ENCODE measurements around the gene C4orf46.

Gene C4orf46

DNA sequence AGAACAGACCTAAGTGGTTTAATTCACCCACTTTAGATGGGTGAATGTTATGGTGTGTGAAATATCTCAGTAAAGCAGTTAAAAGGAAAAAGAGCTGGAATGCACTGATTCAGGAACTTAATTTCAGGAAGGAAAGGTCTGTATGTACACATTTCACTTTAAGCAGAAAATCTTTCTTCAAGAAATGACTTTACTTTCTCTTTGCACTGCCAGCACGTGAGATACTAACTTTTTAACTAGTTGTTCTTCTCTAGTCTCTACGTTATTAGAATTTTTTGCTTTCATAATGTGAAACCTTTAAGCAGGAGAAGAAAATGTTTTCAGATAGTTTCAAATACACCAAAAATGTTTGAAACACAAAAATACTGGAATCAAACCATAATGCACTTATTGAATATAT, 18.8 kb downstream of the C4orf46 start:
- no peak for DNase-seq (ENCODE audit: low read depth)

DNA sequence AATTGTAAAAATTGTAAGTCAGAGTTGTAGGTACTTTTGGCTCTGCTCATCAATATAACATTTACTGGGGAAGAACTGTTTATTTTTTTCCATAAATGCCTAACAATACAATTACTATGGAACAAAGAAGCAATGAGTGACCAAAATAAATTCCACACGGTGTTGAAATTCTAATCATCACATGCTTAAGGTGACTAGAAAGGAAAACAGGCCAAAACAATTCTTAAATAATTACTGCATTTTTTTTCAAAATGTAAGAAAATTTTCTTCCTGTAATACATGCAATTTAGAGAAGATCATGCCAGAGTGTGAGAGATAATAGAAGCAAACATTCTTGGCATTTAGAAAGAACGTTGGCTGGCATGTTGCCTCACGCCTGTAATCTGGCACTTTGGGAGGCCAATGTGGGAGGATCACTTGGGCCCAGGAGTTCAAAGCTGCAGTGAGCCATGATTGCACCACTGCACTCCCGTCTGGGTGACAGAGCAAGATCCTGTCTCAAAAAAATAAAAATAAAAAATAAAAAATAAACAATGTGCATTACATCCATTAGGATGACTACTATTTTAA, 22.5 kb downstream of the C4orf46 start:
- peak; percentile 37 for DNase-seq (ENCODE audit: low read depth)

DNA sequence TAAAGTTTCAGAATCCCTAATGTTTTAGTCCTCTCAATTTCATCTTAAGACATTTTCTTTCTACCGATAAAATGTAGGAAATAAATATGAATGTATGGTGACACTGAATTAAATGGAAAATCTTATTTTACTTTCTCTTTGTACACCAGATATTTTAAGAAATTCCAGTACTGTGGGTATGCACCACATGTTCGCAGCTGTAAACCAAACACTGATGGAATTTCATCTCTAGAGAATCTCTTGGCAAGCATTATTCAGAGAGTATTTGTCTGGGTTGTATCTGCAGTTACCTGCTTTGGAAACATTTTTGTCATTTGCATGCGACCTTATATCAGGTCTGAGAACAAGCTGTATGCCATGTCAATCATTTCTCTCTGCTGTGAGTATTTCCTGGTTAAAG, 26.9 kb downstream of the C4orf46 start:
- no peak for DNase-seq (ENCODE audit: low read depth)

DNA sequence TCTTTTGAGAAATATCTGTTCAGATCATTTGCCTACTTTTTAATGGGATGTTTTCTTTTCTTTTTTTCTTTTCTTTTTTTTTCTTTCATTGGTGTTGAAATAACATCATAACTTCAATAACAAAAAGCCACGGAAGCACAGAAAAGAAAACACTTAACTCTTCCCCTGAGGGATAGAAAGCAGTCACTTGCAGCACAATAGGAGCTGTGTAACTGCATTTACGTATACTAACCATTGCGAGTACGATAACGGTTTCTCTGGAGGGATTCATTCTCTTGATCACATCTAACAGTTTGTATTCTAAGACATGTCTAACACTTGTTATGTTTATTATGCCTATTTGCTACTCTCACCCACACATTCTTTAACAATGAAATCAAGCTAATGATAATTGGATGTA, 27.3 kb downstream of the C4orf46 start:
- DNase-seq (ENCODE audit: low read depth), result no peak

DNA sequence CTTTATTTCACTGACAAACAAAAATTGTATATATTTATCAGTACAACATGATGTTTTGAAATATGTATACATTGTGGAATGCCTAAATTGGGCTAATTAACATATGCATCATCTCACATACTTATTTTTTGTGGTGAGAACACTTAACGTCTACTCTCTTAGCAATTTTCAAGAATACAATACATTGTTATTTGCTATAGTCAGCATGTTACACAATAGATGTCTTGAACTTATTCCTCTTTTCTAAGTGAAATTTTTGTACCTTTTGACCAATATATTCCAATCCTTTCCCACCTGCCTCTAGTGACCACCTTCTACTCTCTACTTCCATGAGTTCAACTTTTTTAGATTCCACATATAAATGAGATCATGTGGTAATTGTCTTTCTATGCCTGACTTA, 35.1 kb downstream of the C4orf46 start:
- DNase-seq (ENCODE audit: low read depth), result no peak

DNA sequence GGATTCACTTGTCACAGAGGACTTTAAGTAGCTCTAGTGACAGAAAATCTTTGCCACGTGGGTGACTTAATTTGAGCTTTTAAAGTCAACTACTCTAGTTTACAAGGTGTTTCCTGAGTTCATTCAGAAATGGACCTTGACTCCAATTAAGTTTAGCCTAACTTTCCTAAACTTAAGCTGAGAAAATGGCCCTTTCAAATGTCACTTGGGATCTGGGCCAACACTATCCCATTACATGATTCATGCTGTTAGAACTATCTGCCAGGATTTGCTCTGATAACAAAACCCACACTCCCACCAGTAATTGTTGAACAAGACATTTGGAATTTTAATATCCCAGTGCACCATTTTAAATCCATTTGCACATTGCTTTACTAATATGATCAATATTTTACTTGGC, 40.8 kb downstream of the C4orf46 start:
- DNase-seq (ENCODE audit: low read depth), result peak; percentile 70

DNA sequence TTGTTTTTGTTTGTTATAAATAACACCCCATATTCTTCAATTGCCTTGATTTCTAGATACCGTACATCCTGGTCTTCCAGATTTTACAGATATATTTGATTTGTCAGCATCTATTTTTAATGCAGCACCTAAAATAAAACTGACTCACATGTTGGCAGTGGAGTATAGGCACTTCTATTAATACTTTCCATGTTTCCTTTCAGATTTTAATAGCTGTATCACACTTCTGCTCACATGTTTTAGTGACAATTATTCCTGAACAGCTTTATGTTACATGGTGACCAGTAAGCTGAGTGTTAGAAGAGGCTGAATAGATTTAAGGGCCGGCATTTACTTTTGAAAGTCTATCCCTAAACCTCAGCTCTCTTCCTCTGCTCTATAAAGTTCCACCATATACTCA, 46.1 kb downstream of the C4orf46 start:
- DNase-seq (ENCODE audit: low read depth), result no peak

DNA sequence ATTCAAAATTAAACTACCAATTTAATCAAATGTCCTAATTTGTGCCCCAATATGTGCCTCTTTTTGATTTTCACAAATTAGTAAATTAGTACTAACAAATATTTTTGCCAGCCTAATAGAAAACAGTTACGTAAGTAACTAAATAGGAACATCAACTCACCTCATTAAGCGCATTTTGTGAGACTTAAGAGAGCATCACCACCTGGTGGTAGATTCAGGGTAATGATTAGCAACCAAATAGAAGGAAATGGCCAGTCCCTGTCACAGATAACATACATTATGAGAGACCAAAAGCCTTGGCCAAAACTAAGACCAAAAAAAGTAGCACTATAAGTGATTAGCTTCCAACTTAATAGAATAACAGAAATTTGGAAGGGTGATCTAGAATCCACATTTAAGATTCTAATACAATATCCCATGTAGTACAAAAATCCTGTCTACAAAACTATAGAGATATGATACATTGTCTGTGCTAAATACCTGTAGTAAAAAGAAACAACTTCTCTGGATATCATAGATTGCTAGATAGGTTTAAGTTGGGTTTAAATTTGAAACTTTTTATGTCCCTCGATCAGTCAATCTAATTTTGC, 46.7 kb downstream of the C4orf46 start:
- peak; percentile 69 for DNase-seq (ENCODE audit: low read depth)

DNA sequence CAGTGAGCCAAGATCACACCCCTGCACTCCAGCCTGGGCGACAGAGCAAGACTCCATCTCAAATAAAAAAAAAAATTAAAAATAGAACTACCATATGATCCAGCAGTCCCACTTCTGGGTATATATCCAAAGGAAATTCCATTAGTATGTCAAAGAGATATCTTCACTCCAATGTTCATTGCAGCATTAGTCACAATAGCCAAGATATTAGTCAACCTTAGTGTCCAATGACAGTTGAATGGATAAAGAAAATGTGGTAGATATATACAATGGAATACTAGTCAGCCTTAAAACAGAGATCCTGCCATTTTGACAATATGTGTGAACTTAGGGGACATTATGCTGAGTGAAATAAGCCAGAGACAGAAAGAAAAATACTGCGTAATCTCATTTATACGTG, 49.4 kb downstream of the C4orf46 start:
- peak; percentile 63 for DNase-seq (ENCODE audit: low read depth)

DNA sequence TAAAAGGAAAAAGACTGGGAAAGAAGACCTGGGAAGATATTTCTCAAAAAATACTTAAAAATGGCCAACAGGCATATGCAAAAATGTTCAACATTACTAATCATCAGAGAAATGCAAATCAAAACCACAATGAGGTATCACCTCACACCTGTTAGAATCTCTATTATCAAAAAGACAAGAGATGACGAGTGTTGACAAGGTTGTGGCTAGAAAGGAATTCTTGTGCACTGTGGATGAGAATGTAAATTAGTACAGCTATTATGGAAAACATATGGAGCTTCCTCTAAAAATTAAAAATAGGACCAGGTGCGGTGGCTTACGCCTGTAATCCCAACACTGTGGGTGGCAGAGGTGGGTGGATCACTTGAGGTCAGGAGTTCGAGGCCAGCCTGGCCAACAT, 50.0 kb downstream of the C4orf46 start:
- no peak for DNase-seq (ENCODE audit: low read depth)

DNA sequence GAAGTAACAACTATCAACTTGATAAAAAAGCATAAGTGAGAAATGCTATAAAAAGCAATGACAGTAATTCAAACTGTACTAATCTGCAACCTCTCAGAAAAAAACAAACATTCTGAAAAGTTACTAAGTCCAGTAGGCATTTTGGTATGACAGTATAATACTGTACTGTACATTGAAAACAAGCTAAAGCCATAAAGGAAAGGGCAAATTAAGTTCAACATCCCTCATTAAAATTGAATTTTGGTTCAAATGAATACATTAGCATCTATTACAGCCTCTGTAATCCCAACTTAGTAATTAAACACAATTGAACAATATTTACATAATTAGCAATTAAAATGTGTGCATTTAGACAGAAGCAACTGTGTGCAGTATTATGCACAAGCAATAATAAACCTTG, 53.7 kb downstream of the C4orf46 start:
- DNase-seq (ENCODE audit: low read depth), result peak; percentile 6

Data from EH (cell line).